ENCODE data around the gene RAB9A. TPM values are rescaled to one million over a fixed set of nuclear protein-coding genes. Genes with fewer than 3 reads are reported as not detected.

RAB9A gene
- total and polyA plus RNA-seq, 9 of the 15 experiments (the other 6 are each of a cell fraction or from before 2014, with no cell fraction given): 13.5 to 20.8 (median 17.7) TPM

DNA sequence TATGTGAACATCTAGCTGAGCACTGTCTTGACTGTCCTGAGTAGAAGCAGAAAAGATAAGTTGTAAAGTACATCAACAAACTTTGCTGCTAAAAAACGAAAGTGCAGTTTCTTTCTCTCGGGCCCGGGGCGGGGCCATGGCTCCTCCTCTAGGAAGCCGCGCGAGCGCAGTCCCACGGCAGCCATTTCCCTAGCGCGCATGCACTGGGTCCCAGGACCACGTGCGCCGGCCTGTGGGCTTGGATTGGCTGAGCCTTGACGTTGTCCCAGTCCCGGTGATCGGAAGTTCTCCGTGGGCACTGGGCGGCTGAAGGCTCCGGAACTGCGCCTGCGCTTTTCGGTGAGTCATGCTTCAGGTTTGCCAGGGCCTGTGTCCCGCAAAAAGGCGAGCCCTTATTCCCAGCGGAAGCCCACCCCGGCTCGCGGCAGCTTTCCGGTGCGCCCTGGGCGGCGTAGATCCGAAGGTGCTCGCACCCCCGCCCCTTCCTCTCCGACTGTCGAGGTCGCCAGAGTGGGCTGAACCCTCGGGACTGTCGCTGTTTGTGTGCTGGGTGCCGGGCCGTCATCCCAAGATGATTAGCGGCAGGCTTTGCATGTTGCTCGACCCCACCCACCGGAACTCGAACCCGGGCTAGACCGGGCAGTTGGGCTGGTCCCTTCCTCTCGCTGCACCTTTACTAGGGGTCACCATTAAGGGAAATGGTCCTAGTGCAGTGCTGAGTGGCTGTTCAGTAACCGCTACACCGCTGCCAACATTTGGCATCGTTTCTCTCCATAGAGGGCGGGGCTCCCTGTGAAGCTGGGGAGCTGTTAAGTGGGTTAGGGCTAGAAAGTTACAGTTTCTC is 35.9 kb upstream of the RAB9A start, which contains the start of gene TCEANC (continued):
- TF ChIP-seq NFIX (CRISPR knock-in tag; IDR thresholded peaks at IDR 0.05; ENCODE audit: low read depth) (no peak), ILK (tag; IDR thresholded peaks at IDR 0.05; ENCODE audit: borderline replicate concordance, low read depth) (no peak), GABPB1 (CRISPR knock-in tag; IDR thresholded peaks at IDR 0.05) (peak; percentile 76), NBN (IDR thresholded peaks at IDR 0.05; ENCODE audit: low read depth) (0 out of 2 replicates have a peak, but pooled peaks have one; percentile 37), HEY1 (CRISPR knock-in tag; IDR thresholded peaks at IDR 0.05; ENCODE audit: borderline replicate concordance) (no peak), MAFF (IDR thresholded peaks at IDR 0.05; ENCODE audit: low read length) (no peak), MTA1 (IDR thresholded peaks at IDR 0.05; ENCODE audit: borderline replicate concordance) (0 out of 2 replicates have a peak, but pooled peaks have one; percentile 14), TFE3 (CRISPR knock-in tag; IDR thresholded peaks at IDR 0.05) (no peak), ZBTB34 (CRISPR knock-in tag; IDR thresholded peaks at IDR 0.05) (no peak), SRSF9 (IDR thresholded peaks at IDR 0.05; ENCODE audit: borderline replicate concordance, low read depth, low read length) (no peak), ZBTB1 (CRISPR knock-in tag; IDR thresholded peaks at IDR 0.05; ENCODE audit: borderline replicate concordance, low read depth) (peak; percentile 75; the same call in 1 of the 2 replicates), SMAD1 (IDR thresholded peaks at IDR 0.05; ENCODE audit: low read depth, low read length, partially characterized antibody) (no peak), ZNF785 (CRISPR knock-in tag; IDR thresholded peaks at IDR 0.05) (no peak), DMBX1 (CRISPR knock-in tag; IDR thresholded peaks at IDR 0.05; ENCODE audit: borderline replicate concordance) (no peak), SRF (CRISPR knock-in tag; IDR thresholded peaks at IDR 0.05) (peak in 1 of 2 experiments; percentile 56; a peak in 1 of 4 replicates)
- TF ChIP-seq, protein P1, sequence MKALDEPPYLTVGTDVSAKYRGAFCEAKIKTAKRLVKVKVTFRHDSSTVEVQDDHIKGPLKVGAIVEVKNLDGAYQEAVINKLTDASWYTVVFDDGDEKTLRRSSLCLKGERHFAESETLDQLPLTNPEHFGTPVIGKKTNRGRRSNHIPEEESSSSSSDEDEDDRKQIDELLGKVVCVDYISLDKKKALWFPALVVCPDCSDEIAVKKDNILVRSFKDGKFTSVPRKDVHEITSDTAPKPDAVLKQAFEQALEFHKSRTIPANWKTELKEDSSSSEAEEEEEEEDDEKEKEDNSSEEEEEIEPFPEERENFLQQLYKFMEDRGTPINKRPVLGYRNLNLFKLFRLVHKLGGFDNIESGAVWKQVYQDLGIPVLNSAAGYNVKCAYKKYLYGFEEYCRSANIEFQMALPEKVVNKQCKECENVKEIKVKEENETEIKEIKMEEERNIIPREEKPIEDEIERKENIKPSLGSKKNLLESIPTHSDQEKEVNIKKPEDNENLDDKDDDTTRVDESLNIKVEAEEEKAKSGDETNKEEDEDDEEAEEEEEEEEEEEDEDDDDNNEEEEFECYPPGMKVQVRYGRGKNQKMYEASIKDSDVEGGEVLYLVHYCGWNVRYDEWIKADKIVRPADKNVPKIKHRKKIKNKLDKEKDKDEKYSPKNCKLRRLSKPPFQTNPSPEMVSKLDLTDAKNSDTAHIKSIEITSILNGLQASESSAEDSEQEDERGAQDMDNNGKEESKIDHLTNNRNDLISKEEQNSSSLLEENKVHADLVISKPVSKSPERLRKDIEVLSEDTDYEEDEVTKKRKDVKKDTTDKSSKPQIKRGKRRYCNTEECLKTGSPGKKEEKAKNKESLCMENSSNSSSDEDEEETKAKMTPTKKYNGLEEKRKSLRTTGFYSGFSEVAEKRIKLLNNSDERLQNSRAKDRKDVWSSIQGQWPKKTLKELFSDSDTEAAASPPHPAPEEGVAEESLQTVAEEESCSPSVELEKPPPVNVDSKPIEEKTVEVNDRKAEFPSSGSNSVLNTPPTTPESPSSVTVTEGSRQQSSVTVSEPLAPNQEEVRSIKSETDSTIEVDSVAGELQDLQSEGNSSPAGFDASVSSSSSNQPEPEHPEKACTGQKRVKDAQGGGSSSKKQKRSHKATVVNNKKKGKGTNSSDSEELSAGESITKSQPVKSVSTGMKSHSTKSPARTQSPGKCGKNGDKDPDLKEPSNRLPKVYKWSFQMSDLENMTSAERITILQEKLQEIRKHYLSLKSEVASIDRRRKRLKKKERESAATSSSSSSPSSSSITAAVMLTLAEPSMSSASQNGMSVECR (CRISPR knock-in tag; IDR thresholded peaks at IDR 0.05): peak; percentile 53; the same call in 1 of the 2 replicates
